UCSD-AML1 (cell line): ENCODE results near the gene PLCG2.
"Not testable (repeated sequence)": the region's sequence is repeated elsewhere in the genome, so short reads cannot be mapped to it uniquely, and the experiment has no call there.

Experiments
- DNase-seq: peaks from one replicate; lab custom pipeline; 2025; ENCODE audit not compliant: unreplicated experiment; lab: John Stamatoyannopoulos, UW

The PLCG2 gene

DNA sequence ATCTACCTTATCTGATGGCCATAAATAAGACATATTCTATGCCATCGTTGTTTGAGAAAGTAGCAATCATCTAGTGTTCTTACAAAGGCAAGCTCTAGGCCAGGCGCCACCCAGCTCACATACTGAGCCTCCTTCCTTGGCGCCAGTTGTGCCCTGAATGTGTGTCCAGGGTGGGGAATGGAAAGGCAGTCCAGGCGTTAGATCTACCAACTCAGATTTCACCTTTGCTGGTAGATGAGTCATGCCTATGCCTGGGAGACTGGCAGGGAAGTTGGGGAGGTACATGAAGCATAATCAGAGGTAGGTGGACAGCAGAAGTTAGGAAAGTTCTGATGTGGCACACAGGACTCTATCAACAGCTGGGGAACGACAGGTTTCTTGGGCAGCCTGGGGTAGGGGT lies 208.6 kb downstream of the PLCG2 start:
- no peak for DNase-seq

GRCh38 chr16:81992859-81993258 lies 213.8 kb downstream of the PLCG2 start:
- DNase-seq: no peak

GRCh38 chr16:81994485-81994884 lies 215.4 kb downstream of the PLCG2 start:
- DNase-seq: no peak

- DNase-seq: no peak
Measured at GRCh38 chr16:81995651-81996050, 216.6 kb downstream of the PLCG2 start.

GRCh38 chr16:81996664-81997509 lies 217.8 kb downstream of the PLCG2 start:
- no peak for DNase-seq

DNA sequence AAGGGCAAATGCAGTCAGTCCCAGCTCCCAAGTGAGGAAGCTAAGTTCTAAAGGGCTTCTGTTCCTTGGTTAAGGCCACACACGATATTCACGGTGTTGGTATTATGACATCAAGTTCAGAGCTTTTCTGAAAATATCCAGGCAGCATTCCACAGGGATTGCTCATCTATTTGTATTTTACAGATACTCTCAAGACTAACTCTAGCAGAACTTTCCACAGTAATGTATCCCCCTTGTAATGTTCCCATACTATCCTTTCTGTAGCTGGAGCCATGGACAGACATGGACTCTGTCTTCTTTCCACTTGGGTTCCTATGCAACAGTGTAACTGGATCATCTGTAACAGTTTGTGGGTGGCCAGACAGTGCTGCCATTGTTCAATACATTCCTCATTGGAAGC lies 218.6 kb downstream of the PLCG2 start:
- no peak for DNase-seq

DNA sequence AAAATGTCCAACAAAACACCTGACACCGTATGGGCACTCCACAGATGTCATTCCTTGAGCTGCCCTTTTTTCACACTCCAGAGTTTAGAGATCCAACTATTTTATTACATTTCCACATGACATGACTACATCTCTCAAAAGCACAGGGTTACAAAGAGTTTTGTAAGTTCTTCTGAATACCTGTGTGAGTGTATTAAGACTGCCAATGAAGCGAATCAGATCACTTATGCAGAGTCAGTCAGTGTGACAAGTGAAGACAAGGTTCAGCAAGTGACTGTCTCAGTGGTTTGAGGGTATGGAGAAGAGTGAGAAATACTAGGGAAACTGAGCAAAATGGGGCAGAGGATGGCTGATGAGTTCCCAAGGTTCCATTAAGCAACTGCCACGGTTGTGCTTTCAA lies 223.7 kb downstream of the PLCG2 start:
- no peak for DNase-seq

GRCh38 chr16:82004601-82005000 lies 225.5 kb downstream of the PLCG2 start:
- DNase-seq: no peak

GRCh38 chr16:82005027-82005830 lies 226.1 kb downstream of the PLCG2 start:
- no peak for DNase-seq

DNA sequence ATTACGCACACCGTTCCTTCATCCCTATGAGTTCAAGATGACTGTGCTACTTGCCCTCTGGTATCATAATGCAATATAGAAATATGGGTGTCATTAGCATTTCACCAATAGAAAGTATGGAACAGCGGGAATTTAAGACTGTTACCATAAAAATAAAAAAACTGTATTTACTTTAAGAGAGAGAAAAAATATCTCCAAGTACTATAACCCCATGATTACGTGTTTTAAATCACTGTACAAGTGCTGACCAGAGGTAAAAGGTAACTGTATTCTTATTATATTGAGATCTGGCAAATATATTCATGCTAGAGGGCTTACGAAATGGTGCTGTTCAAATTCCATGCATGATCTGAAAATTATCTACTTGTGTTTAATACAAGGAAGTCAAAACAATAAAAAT lies 226.9 kb downstream of the PLCG2 start:
- no peak for DNase-seq

GRCh38 chr16:82007189-82007588 lies 228.1 kb downstream of the PLCG2 start:
- no peak for DNase-seq

DNA sequence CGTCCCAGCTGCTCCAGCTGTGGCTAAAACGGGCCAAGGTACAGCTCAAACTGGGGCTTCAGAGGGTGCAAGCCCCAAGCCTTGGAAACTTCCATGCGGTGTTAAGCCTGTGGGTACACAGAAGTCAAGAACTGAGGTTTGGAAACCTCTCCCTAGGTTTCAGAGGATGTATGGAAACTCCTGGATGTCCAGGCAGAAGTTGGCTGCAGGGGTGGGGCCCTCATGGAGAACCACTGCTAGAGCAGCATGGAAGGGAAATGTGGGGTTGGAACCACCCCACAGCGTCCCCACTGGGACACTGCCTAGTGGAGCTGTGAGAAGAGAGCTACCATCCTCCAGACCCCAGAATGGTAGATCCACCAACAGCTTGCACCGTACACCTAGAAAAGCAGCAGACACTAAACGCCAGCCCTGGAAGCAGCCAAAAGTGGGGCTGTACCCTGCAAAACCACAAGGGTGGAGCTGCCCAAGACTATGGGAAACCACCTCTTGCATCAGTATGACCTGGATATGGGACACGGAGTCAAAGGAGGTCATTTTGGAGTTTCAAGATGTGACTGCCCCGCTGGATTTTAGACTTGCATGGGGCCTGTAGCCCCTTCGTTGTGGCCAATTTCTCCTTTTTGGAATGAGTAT lies 230.0 kb downstream of the PLCG2 start:
- DNase-seq: no peak

GRCh38 chr16:82009789-82010188 lies 230.7 kb downstream of the PLCG2 start:
- DNase-seq: not testable (repeated sequence)

DNA sequence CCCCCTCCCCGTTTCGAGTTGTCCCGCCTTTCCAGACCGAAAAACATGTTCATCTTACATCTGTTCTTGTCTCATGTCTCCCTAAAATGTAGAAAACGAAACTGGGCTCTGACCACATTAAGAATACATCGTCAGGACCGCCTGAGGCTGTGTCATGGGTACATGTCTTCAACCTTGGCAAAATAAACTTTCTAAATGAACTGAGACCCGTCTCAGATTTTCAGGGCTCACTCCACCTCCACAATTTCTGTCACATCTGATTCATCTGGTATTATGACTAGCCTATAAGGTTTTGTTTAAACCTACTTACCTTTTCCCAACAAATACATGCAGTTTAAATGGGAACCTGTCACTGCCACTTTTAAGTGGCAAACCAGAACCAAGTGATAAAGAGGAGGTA lies 231.6 kb downstream of the PLCG2 start:
- DNase-seq: no peak

DNA sequence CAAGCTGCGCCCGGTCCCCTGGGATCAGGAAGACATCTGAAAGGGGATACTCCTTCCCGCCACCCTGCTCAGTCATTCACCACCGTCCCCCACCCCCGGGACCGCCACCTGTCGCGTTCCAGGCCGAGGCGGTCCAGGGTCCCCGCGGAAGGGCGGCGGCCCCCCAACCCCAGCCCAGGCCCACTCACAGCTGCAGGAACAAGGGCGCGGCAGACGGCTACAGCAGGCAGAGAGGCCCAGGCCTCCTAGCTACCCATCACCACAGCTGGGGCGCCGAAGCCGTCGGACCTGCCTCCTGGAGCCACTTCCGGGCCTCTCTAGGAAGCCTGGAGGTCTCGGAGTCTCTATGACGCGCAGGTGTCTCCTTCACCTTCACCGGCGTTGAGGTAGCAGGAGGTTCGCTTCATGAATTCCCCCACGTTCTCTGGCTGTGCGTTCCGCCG lies 232.1 kb downstream of the PLCG2 start, which contains the start of gene SDR42E1:
Gene SDR42E1, minus strand, starts transcription at position 272 of the 443 bp plus-strand sequence. CDS start 10,612 bp downstream, outside the sequence.
- no peak for DNase-seq
